Heart right ventricle (tissue), 16 donors: ENCODE results near the gene FAM13A. TPM values are rescaled to one million over a fixed set of nuclear protein-coding genes. Genes with fewer than 3 reads are reported as not detected.

ENCODE experiments used
- ATAC-seq, 8 donors: fragments of 200-7000 bp; cut with Tn5 transposase; one replicate each; pipeline ENCODE4 v1.9.1; 2020; ENCODE audit warnings: mild to moderate bottlenecking in 8 of 8, moderate library complexity in 8 of 8, moderate number of reproducible peaks in 1 of 8
- DNase-seq, 2 donors: peaks; one replicate each; pipeline ENCODE4 v3.0.0-alpha.2; 2020
- H3K27ac ChIP-seq, 10 donors: fragments of 200-600 bp; sonication (generic) in 2 of 10; one replicate each; pipeline versions ENCODE4 v1.5.0 to v1.8.0; 2020 to 2022; ENCODE audit warnings: mild to moderate bottlenecking in 3 of 10
- H3K27me3 ChIP-seq, 7 donors: fragments of 200-600 bp; one replicate each; pipeline ENCODE4 v1.8.0; 2021 to 2022; ENCODE audit warnings: mild to moderate bottlenecking in 2 of 7
- H3K36me3 ChIP-seq, 9 donors: fragments of 200-600 bp; sonication (generic) in 1 of 9; one replicate each; pipeline versions ENCODE4 v1.5.0 to v1.8.0; 2020 to 2022; ENCODE audit warnings: mild to moderate bottlenecking in 2 of 9
- H3K4me1 ChIP-seq, 9 donors: fragments of 200-600 bp; sonication (generic) in 1 of 9; one replicate each; pipeline versions ENCODE4 v1.5.0 to v1.8.0; 2020 to 2022; ENCODE audit warnings: mild to moderate bottlenecking in 4 of 9
- H3K4me3 ChIP-seq, 10 donors: fragments of 200-600 bp; sonication (generic) in 2 of 10; one replicate each; pipeline versions ENCODE4 v1.5.0 to v1.8.0; 2020 to 2022; ENCODE audit warnings: mild to moderate bottlenecking in 7 of 10, moderate library complexity in 2 of 10
- H3K9me3 ChIP-seq, 11 donors: fragments of 200-600 bp in 10 of 11; sonication (generic) in 2 of 11; one replicate each; pipeline versions ENCODE4 v1.5.0 to v1.8.0; 2013 to 2022; ENCODE audit warnings: mild to moderate bottlenecking in 2 of 11, control low read depth in 1 of 11, moderate library complexity in 1 of 11
- WGBS, 2 donors: extraction: QIAGEN DNeasy Blood & Tissue Kit; methylation state at CpG; one replicate each; pipeline ENCODE4 v1.1.7; 2013; ENCODE audit warnings: inconsistent platforms in 1 of 2; 5-methylcytosine and 5-hydroxymethylcytosine counted together
- intact Hi-C, 10 donors: fragments of 100-400 bp; cut with DNase I; formaldehyde crosslinking; loops; one replicate each; pipeline versions ENCODE4 v1.11.1 to v1.14.2; 2022
- polyA plus RNA-seq, 2 donors: library from polyadenylated mRNA; stranded (reverse); fragments of 200-250 nt; gene quantifications; one replicate each; pipeline ENCODE4 v1.2.3, GENCODE V29; 2013
- total RNA-seq, 10 donors: library from RNA; stranded (reverse); fragmentation: NEBNext Ultra II Directional in 3 of 10; extraction: Animal tissue kit (Norgen Biotek cat#: 25700) in 3 of 10; gene quantifications; one replicate each; pipeline versions ENCODE4 v1.2.1 to v1.2.4, GENCODE V29; 2021 to 2023
- TF ChIP-seq, protein P1 (sequence below), 9 donors: fragments of 200-600 bp; sonication (generic) in 2 of 9; IDR thresholded peaks; one replicate each; pipeline versions ENCODE4 v1.5.0 to v1.8.0; 2021 to 2022; ENCODE audit warnings: antibody characterized with exemption in 9 of 9, mild to moderate bottlenecking in 5 of 9, moderate library complexity in 1 of 9
- donor health status: Arrhythmogenic right ventricular cardiomyopathy.
- donor health status: ischemic (EF 13 %, LVEDD 7.1; RV severe dilation, severe dysfunction).
- donor health status: healthy with polysubstance abuse.
- donor health status: DM: no; HTN: yes; CAD: no.
- donor health status: DM: no; HTN: no; CAD: no.
- donor health status: ischemic (EF 25% LVEDD 6.9; RV normal size, moderate dysfunction).
- donor health status: ischemic (EF 25% LVEDD 5.7; RV mildly dilated, moderate dysfunction).
- donor health status: healthy.
- donor health status: DM: yes; HTN: yes; CAD: no.
- donor health status: Ischemic cardiomyopathy.
- donor health status: ischemic (EF 35%, LVEDD 5.7; RV mildly dilated, moderate dysfunction).
- donor health status: nonischemic (EF 11% LVEDD 7.7; RV severe dilation, severe dysfunction).
- donor health status: DM: yes; HTN: yes; CAD: no.
- donor health status: PGD.
- donor health status: ischemic (EF 29% LVEDD 5.4; RV normal size, mild dysfunction).
- donor health status: nonischemic (EF 23%, LVEDD 6.1; RV moderate dilation, normal function).

Gene FAM13A
- total and polyA plus RNA-seq, 12 donors = 2.4 to 18.4 (median 14.1) TPM

DNA sequence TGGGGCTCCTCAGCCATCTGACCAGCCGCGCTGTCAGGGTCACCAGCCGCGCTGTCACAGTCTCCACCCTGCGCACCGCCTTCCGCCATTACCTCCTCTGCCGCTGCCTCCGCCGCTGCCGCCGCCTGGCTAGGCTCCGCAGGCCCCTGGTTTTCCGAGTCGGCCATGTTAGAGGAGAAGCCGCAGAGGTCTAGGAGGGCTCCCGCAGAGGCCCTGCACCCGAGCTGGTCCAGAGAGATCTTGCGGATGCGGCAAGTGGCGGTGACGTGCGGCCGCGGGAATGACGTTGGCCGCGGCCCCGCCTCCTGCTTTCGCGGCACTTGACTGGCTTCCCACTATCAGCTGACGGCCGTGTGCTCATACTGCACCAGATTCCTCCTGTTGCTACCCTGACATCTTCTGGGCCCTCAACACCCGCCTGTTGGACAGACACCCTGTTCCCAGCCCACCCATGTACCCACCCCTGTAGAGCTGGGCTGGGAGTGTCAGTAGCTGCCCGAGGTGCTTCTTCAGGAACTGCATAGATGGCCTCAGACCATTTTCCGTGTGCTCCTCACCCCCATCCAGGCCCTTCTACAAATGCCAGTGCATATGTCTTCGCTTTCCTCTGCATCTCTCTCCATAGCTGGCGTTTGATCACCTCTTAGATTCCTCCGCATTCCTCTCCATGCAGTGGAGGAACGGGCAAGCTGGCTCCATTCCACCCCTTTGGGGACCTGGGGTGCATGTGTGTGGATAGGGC is 359.2 kb downstream of the FAM13A start, which contains the start of gene NAP1L5:
NAP1L5 (minus strand) TSS at position 242 of the 742 bp plus-strand sequence; CDS start at position 167, 75 bp downstream.
- peak within 1 kb of the TSS; percentile 29 to 73 (median 66) for H3K4me3 ChIP-seq
- intact Hi-C loops = loop anchor here in 1 of 10 donors (5.0 kb wide), 1 partner anchor 325 kb away; no protein-coding TSS in a partner anchor
- DNase-seq = peak; percentile 67 to 70

DNA sequence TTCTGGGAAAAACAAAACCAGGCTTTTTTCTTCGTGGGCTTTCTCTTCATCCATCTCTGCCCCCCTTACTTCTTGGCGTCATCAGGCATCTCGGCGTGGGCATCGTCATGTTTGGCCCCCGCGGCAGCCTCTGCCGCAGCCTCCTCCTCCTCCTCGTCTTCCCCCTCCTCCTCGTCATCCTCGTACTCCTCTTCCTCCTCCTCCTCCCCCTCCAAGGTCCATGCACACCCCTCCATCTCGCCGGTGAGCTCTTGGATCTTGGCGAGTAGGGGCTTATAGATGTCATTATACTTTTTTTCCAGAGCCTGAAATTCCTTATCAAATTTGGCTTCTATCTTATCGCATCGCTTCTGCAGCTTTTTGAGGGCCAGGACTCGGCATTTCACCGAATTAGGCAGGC is 359.8 kb downstream of the FAM13A start:
- ATAC-seq (peak; percentile 32 to 66 (median 58)), DNase-seq (no peak)
- H3K9me3 ChIP-seq = no peaks in the 10 kb centered on the region
- intact Hi-C loops = loop anchor here in 1 of 10 donors (5.0 kb wide), 1 partner anchor 325 kb away; no protein-coding TSS in a partner anchor
- H3K4me3 ChIP-seq = peak overlapping the region; percentile 29 to 73 (median 66)
- H3K27ac ChIP-seq = peak overlapping the region; percentile 47 to 84 (median 76)
- 38 to 48% methylated on average over 18 of the region's 18 CpGs for WGBS, 2 donors
- TF ChIP-seq, protein P1, sequence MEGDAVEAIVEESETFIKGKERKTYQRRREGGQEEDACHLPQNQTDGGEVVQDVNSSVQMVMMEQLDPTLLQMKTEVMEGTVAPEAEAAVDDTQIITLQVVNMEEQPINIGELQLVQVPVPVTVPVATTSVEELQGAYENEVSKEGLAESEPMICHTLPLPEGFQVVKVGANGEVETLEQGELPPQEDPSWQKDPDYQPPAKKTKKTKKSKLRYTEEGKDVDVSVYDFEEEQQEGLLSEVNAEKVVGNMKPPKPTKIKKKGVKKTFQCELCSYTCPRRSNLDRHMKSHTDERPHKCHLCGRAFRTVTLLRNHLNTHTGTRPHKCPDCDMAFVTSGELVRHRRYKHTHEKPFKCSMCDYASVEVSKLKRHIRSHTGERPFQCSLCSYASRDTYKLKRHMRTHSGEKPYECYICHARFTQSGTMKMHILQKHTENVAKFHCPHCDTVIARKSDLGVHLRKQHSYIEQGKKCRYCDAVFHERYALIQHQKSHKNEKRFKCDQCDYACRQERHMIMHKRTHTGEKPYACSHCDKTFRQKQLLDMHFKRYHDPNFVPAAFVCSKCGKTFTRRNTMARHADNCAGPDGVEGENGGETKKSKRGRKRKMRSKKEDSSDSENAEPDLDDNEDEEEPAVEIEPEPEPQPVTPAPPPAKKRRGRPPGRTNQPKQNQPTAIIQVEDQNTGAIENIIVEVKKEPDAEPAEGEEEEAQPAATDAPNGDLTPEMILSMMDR (IDR thresholded peaks at IDR 0.05) = no peak
- no peaks in the 10 kb centered on the region for H3K27me3 ChIP-seq
- H3K4me1 ChIP-seq = peaks cover 0 to 22% (median 6%) of the 10 kb centered on the region in 9 donors
- peaks cover 0 to 36% (median 3%) of the 10 kb centered on the region in 9 donors for H3K36me3 ChIP-seq

More for the DNA sequence above, 359.2 kb downstream of the FAM13A start, which contains the start of gene NAP1L5:
- peak within 1 kb of the TSS; percentile 47 to 84 (median 76) for H3K27ac ChIP-seq
- H3K9me3 ChIP-seq = no peaks in the 10 kb centered on the region
- peak; percentile 87 to 94 (median 92) for ATAC-seq
- no peaks in the 10 kb centered on the region for H3K27me3 ChIP-seq
- H3K36me3 ChIP-seq = peaks cover 0 to 36% (median 5%) of the 10 kb centered on the region in 9 donors
- WGBS, 2 donors = 47 to 53% methylated on average over 40 of the region's 40 CpGs
- peaks cover 0 to 22% (median 6%) of the 10 kb centered on the region in 9 donors for H3K4me1 ChIP-seq
- TF ChIP-seq, protein P1 (IDR thresholded peaks at IDR 0.05) = no peak

DNA sequence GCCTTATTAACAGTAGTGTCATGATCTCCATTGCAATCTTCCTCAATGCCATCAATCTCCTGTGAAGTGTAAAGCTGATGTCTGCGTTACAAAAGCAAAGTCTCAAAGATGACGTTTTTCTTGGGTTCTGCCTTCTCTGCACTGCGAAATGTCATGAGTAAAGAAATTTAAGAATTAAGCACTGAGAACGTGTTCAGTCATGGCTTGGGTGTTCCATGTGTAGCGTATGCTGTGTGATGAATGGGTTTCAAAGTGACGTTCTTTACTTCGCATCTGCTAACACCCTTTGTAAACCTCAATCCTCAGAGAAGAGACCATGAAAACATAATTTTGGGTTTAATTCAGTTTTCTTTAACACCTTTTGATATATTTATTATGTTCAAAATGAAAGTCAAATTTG is 360.4 kb downstream of the FAM13A start:
- Histone ChIP-seq H3K4me1 (peaks cover 0 to 22% (median 6%) of the 10 kb centered on the region in 9 donors), H3K27ac (peak overlapping the region in 2 of 10 donors; percentile 70 to 81), H3K27me3 (no peaks in the 10 kb centered on the region), H3K4me3 (peak overlapping the region in 9 of 10 donors; percentile 55 to 73 (median 67)), H3K9me3 (no peaks in the 10 kb centered on the region), H3K36me3 (peaks cover 0 to 37% (median 0%) of the 10 kb centered on the region in 9 donors)
- TF ChIP-seq, protein P1 (IDR thresholded peaks at IDR 0.05) = no peak
- ATAC-seq (no peak), DNase-seq (no peak)
- intact Hi-C loops = loop anchor here in 1 of 10 donors (5.0 kb wide), 1 partner anchor 326 kb away; no protein-coding TSS in a partner anchor
- 67 to 69% methylated on average over 7 of the region's 7 CpGs for WGBS, 2 donors

DNA sequence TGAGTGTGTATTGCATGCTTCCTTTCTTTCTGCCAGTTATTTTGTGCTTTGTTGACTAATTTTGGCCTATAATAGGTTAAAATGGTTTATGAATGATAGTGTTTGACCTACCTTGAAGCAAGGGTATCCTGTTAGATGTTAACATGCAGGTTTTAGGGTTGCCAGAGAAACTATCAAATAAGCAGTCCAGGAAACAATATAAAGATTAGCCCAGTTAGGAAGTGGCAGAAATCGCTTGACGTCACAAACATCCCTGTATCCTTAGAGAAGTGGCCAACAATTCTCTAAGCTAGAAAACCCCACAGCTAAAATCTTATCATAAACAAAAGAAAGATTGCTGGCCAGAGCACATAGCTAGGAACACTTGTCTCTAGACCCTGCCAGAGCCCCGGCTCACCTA is 363.2 kb downstream of the FAM13A start:
- peaks cover 0 to 65% (median 15%) of the 10 kb centered on the region in 9 donors for H3K36me3 ChIP-seq
- peak in 2 of 8 donors; percentile 16 to 36 for ATAC-seq

More for the DNA sequence above, 363.2 kb downstream of the FAM13A start:
- Histone ChIP-seq H3K27ac (no peak overlapping the region), H3K9me3 (no peaks in the 10 kb centered on the region), H3K4me1 (peaks cover 0 to 22% (median 6%) of the 10 kb centered on the region in 9 donors), H3K4me3 (no peak overlapping the region), H3K27me3 (no peaks in the 10 kb centered on the region)
- no peak for DNase-seq
- WGBS, 2 donors = 55 to 56% methylated on average over 3 of the region's 3 CpGs
- intact Hi-C loops = no loop called here
- TF ChIP-seq, protein P1 (IDR thresholded peaks at IDR 0.05) = no peak
